ENCODE measurements around the gene SEC24A.

GRCh38 chr5:134738963-134739661, 90.5 kb downstream of the SEC24A start:
- TF ChIP-seq, protein P1, sequence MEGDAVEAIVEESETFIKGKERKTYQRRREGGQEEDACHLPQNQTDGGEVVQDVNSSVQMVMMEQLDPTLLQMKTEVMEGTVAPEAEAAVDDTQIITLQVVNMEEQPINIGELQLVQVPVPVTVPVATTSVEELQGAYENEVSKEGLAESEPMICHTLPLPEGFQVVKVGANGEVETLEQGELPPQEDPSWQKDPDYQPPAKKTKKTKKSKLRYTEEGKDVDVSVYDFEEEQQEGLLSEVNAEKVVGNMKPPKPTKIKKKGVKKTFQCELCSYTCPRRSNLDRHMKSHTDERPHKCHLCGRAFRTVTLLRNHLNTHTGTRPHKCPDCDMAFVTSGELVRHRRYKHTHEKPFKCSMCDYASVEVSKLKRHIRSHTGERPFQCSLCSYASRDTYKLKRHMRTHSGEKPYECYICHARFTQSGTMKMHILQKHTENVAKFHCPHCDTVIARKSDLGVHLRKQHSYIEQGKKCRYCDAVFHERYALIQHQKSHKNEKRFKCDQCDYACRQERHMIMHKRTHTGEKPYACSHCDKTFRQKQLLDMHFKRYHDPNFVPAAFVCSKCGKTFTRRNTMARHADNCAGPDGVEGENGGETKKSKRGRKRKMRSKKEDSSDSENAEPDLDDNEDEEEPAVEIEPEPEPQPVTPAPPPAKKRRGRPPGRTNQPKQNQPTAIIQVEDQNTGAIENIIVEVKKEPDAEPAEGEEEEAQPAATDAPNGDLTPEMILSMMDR (IDR thresholded peaks at IDR 0.05 in 4 of 5, conservative IDR thresholded peaks at IDR 0.05 in 1 of 5), result no peak
- no peak for TF ChIP-seq POLR2A (IDR thresholded peaks at IDR 0.05)
